HG03280 (cell line): ENCODE data around the gene SAP30BP.
A peak's percentile ranks its signal among the peaks of the same experiment; 100 is the strongest.

Source experiments
- ATAC-seq: cut with Tn5 transposase; IDR thresholded peaks from one replicate; pipeline ENCODE4 v1.9.1; 2021; ENCODE audit warnings: mild to moderate bottlenecking, moderate library complexity; ENCODE audit not compliant: unreplicated experiment

Gene SAP30BP

DNA sequence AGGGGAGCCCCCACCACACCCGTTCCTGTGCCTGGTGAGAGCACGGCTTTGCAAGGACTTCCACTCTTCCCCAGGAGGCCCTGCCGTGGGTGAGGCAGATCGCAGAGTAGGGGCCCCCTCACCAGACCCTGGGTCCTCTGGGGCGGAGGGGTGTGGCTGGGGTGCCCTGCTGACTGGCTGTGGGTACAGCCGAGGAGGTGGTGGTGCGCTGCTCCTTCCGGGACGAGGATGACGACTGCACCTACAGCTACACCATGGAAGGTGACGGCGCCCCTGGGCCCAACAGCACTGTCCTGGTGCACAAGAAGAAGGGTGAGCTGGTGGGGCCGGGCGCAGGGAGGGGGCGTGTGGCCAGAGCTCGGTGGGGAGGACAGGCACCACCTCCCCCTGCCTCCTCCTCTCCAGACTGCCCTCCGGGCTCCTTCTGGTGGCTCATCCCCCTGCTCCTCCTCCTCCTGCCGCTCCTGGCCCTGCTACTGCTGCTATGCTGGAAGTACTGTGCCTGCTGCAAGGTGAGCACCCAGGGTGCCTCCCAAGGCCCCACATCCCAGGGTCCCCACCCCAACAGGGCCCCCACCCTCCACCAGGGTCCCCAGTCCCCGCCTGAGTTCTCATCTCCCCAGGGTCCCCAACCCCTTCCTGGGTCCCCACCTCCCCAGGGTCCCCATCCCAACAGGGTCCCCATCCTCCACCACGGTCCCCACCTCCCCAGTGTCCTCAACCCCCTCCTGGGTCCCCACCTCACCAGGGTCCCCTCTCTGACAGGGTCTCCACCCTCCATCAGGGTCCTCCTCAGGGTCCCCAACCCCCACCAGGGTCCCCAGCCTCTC lies 70.2 kb downstream of the SAP30BP start:
- ATAC-seq = no peak

DNA sequence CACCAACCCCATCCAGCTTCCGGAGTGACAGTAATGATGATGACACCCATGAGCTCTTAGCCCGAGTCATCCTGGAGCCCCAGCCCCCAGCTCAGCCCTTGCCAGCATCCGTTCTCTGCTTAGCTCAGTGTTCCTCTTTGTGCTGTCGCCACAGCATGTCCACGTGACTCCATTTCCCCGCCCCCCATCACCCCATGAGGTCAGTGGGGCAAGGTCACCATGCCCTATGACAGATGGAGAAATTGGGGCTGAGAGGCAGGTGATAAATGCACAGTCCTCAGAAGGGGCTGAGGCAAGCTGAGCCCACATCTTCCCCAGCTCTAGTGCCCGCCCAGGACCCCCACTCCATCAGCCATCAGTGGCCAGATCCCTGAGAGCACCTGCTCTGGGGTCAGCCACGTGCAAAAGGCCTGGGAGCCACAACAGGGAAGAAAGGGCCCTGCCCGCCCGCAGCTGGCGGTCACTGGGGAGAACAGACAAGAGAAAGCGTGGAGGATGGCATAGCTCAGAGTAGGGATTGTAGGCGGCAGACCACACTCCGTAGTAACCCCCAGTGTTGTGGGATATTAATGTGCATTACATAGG lies 71.2 kb downstream of the SAP30BP start:
- no peak for ATAC-seq

DNA sequence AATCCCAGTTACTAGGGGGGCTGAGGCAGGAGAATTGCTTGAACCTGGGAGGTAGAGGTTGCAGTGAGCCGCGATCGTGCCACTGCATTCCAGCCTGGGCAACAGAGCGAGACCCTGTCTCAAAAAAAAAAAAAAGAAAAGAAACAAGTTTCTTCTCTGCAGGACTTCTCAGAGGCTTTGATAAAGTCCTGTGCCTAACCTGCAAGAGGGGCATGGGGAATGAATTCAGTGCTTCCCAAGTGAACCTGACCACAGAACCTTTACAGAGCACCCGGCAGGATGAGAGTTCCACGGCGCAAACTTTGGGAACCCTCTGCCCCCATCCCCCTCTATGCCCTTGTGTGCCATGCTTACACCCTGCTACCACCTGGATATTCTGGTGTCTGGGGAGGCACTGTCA lies 72.0 kb downstream of the SAP30BP start:
- no peak for ATAC-seq

DNA sequence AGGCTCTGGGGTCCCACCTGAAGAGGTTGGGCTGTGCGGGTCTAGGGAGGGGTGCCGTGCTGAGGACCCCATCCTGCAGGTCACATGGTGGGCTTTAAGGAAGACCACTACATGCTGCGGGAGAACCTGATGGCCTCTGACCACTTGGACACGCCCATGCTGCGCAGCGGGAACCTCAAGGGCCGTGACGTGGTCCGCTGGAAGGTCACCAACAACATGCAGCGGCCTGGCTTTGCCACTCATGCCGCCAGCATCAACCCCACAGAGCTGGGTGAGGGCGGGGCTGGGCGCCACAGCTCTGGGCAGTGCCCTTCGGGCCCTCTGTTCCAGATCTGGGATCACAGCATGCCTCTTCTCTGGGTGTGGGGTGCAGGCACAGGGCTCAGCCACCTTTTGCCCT lies 72.7 kb downstream of the SAP30BP start:
- no peak for ATAC-seq

DNA sequence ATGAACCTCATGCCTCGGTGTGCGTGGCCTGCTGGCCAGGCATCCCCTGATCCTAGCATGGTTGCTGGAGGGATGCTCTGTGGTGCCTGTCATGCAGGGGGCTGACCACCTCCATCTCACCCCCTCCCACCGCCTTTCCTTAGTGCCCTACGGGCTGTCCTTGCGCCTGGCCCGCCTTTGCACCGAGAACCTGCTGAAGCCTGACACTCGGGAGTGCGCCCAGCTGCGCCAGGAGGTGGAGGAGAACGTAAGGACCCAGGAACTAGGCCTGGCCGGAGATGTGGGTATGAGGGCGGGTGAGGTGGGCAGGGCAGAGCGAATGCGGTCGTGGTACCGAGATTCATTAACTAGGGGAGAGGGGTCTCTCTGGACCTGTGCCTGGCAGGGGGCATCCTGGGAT lies 73.1 kb downstream of the SAP30BP start:
- ATAC-seq = no peak

DNA sequence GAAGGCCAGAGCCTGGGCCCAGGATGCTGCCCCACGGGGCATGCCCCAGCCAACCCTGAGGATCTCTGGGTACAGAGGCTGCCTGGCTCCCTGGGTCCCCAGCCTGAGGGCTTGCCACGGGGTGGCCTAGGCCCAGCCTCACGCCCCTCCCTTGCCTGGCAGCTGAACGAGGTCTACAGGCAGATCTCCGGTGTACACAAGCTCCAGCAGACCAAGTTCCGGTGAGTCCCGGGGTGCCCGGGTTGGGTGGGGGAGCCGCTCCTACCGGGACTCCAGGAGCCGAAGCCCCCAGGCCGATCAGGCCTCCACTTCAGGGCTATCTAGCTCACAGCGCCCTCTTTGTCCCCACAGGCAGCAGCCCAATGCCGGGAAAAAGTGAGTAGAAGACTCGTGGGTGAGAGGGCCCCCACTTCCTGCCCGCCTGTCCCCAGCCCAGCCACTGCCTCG lies 73.5 kb downstream of the SAP30BP start:
- ATAC-seq = no peak

DNA sequence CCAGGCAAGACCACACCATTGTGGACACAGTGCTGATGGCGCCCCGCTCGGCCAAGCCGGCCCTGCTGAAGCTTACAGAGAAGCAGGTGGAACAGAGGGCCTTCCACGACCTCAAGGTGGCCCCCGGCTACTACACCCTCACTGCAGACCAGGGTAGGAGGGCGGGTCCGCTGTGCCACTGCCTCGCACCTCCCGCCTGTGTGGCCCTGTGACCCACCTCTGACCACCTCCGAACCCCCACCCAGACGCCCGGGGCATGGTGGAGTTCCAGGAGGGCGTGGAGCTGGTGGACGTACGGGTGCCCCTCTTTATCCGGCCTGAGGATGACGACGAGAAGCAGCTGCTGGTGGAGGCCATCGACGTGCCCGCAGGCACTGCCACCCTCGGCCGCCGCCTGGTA lies 75.2 kb downstream of the SAP30BP start:
- ATAC-seq = no peak

DNA sequence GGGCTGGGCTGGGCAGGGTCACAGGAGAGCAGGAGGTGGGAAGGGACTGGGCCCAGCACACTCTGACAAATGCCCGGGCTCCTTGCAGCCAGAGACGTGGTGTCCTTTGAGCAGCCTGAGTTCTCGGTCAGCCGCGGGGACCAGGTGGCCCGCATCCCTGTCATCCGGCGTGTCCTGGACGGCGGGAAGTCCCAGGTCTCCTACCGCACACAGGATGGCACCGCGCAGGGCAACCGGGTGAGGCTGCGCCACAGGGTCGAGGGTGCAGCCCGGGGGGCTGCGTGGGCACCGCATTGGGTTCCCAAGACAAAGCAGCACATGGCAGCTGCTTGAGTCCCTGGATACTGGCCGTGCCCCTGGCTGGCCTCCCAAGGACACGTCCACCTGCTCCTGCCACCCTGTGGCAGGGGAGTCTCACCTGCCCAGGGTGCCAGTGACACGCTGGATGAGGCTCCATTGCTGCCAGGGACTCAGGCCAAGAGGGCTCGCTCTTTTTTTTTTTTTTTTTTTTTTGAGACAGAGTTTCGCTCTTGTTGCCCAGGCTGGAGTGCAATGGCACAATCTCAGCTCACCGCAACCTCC lies 76.6 kb downstream of the SAP30BP start:
- ATAC-seq = no peak

DNA sequence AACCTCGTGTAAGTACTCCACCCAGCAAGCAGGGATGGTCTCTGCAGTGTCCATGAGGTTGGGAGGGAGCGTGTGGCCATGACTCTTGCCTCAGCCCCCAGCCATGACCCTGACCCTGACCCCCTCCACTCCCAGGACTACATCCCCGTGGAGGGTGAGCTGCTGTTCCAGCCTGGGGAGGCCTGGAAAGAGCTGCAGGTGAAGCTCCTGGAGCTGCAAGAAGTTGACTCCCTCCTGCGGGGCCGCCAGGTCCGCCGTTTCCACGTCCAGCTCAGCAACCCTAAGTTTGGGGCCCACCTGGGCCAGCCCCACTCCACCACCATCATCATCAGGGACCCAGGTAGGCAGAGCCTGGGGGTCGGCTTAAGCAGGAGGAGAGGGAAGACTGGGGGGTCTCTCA lies 81.6 kb downstream of the SAP30BP start:
- no peak for ATAC-seq

DNA sequence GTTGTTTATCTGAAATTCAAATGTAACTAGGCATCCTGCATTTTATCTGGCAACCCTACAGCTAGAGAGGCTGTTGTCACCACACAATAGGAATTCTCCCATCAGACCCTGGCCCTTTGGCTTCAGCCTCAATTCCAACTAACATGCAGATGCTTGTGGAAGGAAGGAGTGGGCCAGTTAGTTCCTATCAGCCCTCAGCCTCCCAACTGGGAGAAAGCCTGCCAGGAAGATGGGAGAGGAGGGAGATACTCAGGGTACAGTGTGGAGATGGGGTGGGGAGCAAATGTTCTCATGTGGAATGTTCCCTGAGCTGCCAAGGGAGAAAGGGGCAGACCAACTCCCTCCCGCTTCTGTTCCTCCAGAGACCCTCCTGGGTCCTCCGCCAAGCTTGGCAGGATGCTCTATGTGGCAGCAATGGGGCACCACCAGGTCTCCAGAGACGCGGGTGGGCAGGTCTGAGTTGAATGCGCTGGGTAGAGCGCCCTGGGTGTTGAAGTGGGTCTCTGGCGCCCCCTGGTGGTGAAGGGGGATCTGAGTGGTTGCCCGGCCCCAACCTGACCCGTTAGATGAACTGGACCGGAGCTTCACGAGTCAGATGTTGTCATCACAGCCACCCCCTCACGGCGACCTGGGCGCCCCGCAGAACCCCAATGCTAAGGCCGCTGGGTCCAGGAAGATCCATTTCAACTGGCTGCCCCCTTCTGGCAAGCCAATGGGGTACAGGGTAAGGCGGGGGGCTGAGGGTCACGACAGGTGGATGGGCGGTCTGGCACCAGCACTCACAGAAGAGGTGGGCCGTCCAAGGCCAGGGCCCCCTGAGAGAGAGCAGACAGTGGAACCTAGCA lies 82.6 kb downstream of the SAP30BP start:
- ATAC-seq = no peak

DNA sequence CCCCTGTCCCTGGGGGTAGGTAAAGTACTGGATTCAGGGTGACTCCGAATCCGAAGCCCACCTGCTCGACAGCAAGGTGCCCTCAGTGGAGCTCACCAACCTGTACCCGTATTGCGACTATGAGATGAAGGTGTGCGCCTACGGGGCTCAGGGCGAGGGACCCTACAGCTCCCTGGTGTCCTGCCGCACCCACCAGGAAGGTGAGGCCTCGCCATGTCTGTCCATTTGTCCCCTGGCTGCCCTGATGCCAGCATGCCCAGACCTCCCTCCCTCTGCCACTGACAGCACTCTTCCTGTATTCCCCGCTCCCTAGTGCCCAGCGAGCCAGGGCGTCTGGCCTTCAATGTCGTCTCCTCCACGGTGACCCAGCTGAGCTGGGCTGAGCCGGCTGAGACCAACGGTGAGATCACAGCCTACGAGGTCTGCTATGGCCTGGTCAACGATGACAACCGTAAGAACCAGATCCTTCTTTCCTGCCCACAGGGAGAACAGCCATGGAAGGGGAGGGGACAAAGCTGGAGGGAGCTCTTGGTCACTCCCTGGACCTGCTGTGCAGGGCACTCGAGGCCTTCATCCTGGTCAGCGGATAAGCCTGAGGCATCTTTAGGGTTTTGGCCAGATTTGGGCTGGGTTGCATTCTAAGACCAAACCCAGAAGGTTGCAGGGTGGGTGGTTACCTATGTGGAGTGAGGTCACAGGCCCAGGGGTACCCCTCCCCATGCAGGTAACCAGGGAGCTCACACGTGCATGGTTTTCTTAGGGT lies 83.7 kb downstream of the SAP30BP start:
- ATAC-seq = no peak

DNA sequence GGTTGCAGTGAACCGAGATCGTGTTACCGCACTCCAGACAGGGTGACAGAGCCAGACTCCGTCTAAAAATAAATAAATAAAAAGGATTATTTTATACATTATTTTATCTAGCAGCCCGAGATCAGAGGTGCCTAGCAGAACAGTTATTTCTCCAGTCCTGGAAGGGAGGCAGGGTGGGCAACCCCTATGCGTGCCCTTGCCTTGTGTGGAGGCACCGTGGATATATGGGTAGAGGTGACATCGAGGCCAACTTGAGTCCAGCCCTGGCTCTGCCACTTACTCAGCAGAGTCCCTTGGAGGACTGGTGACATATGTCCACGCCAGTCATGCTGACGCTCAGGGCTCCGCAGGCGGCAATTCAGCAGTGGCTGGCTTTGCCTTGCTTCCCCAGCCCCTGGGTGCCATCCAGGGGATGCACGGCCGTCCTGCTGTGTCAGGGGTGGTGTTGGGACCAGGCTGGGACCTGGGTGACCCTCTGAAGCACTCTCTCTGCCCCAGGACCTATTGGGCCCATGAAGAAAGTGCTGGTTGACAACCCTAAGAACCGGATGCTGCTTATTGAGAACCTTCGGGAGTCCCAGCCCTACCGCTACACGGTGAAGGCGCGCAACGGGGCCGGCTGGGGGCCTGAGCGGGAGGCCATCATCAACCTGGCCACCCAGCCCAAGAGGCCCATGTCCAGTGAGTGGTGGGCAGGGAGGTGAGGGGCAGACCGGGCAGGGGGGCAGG lies 84.7 kb downstream of the SAP30BP start:
- ATAC-seq = no peak

DNA sequence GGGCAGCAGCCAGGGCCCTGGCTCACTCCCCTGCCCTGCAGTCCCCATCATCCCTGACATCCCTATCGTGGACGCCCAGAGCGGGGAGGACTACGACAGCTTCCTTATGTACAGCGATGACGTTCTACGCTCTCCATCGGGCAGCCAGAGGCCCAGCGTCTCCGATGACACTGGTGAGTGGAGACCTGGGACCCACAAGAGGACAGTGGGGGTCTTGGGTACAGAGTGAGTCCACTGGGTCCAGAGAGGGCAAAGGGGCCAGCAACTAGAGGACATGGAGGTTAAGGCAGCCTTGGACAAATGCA lies 85.2 kb downstream of the SAP30BP start:
- no peak for ATAC-seq

DNA sequence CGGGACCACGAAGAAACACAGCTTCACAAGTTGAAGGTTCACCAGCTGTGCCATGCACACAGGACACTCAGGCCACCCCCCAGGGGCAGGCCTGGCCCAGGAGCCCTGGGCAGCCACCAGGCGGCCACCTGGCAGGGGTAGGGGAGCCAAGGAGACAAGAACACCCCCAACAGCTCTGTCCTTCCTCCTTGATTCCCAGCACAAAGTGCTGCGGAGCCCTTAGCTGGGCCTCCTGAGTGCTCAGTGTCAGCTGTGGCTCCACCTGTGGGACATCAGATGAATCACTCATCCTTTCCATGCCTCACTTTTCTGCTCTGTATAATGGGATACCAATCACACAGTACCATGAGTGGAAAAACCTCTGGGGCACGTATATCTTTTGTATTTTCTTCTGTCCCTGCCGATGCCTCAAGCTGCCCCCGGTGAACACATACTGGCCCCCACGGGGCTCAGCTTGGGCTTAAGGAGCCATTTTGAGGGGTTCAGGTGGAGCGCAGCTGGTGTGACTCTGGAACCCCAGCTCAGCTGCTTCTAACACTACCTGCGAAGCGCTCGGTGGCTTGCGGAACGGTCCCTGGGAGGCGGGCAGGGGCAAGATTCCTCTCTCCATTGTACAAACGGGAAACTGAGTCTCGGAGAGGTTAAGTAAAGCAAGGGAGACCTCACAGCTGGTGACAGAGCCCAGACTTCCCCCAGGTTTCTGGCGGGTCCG lies 85.8 kb downstream of the SAP30BP start:
- ATAC-seq = no peak

DNA sequence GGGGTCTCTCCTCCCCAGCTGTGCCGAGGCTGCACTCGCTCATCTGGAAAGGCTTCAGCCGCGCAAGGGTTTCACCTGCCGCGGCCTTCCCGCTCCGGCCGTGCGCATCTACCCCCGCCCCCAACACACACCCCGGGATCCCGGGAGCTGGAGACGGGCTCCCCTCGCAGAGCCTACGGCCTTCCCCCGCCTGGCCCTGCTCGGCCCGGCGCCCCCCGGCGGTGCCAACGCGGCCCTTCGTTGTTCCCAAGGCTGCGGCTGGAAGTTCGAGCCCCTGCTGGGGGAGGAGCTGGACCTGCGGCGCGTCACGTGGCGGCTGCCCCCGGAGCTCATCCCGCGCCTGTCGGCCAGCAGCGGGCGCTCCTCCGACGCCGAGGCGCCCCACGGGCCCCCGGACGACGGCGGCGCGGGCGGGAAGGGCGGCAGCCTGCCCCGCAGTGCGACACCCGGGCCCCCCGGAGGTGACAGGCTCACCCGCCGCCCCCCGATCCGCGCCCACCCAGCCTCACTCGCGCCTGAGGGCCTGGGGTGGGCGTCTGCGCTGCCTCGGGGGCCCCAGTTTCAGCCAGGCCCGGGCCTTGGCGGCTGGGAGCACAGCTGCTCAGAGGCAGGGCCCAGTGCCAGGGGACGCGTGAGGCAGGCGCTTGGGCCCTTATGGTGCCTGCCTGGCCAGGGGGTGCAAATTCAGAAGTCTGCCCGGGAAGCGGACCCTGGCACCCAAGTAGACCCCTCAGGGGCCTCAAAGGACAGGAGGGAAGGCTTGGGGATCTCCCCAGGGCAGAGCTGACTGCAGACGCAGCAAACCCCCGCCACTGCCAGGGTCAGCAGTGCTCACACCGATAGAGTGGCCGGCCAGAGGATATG lies 86.6 kb downstream of the SAP30BP start:
- peak; percentile 60 for ATAC-seq

DNA sequence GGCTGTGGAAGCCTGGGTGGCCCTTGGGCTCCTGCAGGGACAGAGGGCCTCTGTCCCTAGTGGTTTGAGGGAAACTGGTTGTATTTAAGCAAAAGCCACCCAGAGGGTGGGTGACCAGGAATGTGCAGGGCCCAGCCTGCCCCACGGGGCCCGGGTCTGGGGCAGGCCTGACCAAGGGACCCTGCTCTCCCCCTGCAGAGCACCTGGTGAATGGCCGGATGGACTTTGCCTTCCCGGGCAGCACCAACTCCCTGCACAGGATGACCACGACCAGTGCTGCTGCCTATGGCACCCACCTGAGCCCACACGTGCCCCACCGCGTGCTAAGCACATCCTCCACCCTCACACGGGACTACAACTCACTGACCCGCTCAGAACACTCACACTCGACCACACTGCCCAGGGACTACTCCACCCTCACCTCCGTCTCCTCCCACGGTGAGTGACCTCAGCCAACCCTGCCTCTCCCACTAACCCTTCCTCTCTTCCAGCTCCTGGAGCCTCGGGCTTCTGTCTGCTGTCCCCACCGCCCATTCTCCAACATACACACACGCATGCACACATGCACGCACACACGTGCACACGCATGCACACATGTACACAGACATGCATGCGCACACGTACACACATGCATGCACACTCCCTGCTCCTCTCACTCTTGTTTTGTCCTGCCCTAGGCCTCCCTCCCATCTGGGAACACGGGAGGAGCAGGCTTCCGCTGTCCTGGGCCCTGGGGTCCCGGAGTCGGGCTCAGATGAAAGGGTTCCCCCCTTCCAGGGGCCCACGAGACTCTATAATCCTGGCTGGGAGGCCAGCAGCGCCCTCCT lies 87.5 kb downstream of the SAP30BP start:
- no peak for ATAC-seq

DNA sequence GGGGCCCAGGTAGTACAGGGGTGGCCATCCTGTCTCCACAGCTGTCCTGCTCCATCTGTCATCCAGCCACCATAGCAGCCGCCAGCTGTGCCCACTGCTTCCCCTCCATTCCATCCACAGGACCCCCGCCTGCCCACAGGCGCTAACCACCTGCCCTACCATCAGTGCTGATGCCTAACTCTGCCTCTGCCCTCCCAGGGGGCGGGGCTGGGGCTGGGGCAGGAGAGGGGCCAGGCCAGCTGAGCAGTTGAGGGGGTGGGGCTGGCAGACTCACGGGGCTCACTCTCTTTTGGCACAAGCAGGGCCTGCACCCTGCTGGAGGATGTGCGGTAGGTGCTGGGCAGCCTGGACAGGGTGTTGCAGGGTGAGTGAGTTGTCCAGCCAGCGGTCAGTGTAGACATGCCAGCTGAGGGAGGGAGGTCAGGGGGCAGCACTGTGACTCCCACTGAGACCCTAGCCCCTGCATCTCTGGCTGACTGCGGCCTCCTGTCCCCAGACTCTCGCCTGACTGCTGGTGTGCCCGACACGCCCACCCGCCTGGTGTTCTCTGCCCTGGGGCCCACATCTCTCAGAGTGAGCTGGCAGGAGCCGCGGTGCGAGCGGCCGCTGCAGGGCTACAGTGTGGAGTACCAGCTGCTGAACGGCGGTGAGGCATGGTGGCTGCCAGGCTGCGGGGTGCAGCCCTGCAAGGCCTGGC lies 88.2 kb downstream of the SAP30BP start:
- ATAC-seq = no peak
